ENCODE data around the gene GARS1. TPM values are rescaled to one million over a fixed set of nuclear protein-coding genes. Genes with fewer than 3 reads are reported as not detected.
"Not testable (repeated sequence)": the region's sequence is repeated elsewhere in the genome, so short reads cannot be mapped to it uniquely, and the experiment has no call there.

The GARS1 gene
- total and polyA plus RNA-seq, 8 donors = 71.2 to 131 (median 78.8) TPM

DNA sequence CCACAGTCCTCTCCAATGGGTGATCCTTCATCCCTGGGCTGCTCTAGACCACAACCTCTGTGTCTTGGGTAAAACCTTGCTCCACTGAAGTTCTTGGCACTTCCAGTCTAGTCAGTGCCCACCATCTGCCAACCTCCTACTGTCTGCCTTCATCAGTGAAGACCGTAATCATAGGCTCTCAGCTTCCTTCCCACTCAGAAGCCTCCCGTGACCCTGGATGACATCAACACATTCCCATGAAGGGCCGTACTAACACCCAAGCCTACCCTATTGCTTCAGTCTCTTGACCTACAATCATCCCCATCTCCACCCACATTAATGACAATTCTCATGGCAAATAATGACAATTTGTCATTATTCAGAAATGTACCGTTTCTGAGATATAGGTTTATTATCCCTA, 27.6 kb upstream of the GARS1 start:
- H3K4me3 ChIP-seq = no peak overlapping the region
- peaks cover 0 to 4% of the 10 kb centered on the region in 2 donors for H3K4me1 ChIP-seq
- no peaks in the 10 kb centered on the region for H3K27me3 ChIP-seq
- H3K9me3 ChIP-seq = peaks cover 0 to 3% of the 10 kb centered on the region in 2 donors
- TF ChIP-seq, protein P1, sequence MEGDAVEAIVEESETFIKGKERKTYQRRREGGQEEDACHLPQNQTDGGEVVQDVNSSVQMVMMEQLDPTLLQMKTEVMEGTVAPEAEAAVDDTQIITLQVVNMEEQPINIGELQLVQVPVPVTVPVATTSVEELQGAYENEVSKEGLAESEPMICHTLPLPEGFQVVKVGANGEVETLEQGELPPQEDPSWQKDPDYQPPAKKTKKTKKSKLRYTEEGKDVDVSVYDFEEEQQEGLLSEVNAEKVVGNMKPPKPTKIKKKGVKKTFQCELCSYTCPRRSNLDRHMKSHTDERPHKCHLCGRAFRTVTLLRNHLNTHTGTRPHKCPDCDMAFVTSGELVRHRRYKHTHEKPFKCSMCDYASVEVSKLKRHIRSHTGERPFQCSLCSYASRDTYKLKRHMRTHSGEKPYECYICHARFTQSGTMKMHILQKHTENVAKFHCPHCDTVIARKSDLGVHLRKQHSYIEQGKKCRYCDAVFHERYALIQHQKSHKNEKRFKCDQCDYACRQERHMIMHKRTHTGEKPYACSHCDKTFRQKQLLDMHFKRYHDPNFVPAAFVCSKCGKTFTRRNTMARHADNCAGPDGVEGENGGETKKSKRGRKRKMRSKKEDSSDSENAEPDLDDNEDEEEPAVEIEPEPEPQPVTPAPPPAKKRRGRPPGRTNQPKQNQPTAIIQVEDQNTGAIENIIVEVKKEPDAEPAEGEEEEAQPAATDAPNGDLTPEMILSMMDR (IDR thresholded peaks at IDR 0.05) = no peak
- peaks cover 0 to 76% of the 10 kb centered on the region in 2 donors for H3K36me3 ChIP-seq
- intact Hi-C loops (cut with DNase I) = loop anchor here in 1 of 2 donors (10.0 kb wide), 1 partner anchor 52 kb away; no protein-coding TSS in a partner anchor
- DNase-seq (no peak), ATAC-seq (no peak)
- H3K27ac ChIP-seq = no peak overlapping the region

DNA sequence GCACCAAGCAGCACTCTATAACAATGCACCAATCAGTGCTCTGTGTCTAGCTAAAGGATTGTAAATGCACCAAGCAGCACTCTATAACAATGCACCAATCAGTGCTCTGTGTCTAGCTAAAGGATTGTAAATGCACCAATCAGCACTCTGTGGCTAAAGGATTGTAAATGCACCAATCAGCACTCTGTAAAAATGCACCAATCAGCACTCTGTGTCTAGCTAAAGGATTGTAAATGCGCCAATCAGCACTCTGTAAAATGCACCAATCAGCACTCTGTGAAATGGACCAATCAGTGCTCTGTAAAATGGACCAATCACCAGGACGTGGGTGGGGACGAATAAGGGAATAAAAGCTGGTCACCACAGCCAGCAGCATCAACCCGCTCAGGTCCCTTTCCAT, 24.4 kb upstream of the GARS1 start:
- H3K4me3 ChIP-seq; H3K27me3 ChIP-seq; intact Hi-C loops (cut with DNase I); DNase-seq; H3K4me1 ChIP-seq; ATAC-seq; H3K27ac ChIP-seq; H3K9me3 ChIP-seq: not testable (repeated sequence)
- H3K36me3 ChIP-seq = peaks cover 0 to 78% of the 10 kb centered on the region in 2 donors

DNA sequence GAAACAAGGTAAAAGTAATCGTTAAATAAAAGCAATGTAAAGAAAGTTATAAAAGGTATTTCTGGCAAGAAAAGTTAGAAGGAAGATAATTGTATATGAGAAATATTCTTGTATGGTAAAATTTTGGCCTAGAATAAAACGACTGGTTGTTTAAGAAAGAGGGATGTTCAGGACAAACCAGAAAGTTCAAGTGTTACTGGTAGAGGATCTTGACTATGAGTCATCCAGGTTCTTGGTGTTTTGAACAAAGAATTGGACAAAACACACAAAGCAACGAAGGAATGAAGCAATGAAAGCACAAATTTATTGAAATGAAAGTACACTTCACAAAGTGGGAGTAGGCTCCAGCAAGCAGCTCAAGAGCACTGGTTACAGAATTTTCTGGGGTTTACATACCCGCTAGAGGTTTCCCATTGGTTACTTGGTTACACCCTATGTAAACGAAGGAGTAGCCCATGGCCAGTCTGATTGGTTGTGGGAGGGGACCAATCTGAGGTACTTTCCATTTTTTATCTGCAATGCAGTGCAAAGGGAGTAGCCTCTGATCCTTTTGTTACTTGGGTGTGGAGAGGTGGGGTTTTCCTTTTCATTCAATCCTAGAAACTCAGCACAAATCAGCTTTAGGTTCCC, 22.4 kb upstream of the GARS1 start:
- peaks cover 0 to 12% of the 10 kb centered on the region in 2 donors for H3K9me3 ChIP-seq
- no peaks in the 10 kb centered on the region for H3K4me1 ChIP-seq
- H3K4me3 ChIP-seq = no peak overlapping the region
- intact Hi-C loops (cut with DNase I) = no loop called here
- peaks cover 0 to 74% of the 10 kb centered on the region in 2 donors for H3K36me3 ChIP-seq
- H3K27me3 ChIP-seq = no peaks in the 10 kb centered on the region
- DNase-seq (no peak), ATAC-seq (peak; percentile 91)
- peak overlapping the region in 1 of 2 donors; percentile 16 for H3K27ac ChIP-seq
- TF ChIP-seq, protein P1 (IDR thresholded peaks at IDR 0.05) = no peak

DNA sequence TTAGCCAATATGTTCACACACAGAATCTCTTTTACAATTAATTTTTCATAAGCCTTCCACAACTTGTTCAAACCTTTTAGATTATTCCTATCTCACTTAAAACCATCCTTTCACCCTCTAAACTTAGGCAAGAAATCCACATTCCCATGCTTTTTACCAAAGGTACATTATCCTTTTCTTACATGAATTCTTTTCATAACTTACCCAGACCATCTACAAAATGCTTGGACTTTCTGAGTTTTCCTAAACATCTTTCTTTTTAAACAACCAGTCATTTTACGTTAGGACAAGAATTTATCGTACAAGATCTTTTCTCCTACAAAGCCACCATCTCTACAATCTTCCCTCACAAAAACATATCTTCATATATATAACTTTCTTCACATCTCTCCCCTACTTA, 18.8 kb upstream of the GARS1 start:
- Histone ChIP-seq H3K27me3 (no peaks in the 10 kb centered on the region), H3K36me3 (peaks cover 0 to 75% of the 10 kb centered on the region in 2 donors)
- ATAC-seq = no peak

DNA sequence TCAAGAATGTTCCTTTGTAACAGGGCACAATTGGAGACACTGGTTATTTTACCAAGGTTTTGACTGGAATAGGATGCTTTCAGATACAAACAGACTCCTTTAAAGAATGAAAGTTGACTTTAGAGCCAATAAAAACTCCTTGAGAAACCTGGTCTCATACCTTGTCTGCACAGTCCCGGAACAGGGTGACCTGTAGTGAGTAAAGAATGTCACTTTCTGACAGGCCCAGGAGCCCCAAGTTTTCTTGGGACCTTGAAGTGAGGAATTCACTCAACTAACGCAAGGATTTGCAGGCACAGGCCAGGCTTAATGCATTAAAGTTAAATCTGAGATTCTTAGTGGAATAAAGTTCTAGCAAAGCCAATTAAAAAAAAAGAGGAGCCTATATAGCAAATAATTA, 11.5 kb upstream of the GARS1 start:
- H3K4me1 ChIP-seq = no peaks in the 10 kb centered on the region
- H3K27me3 ChIP-seq = no peaks in the 10 kb centered on the region
- ATAC-seq (no peak), DNase-seq (no peak)
- H3K36me3 ChIP-seq = peaks cover 0 to 70% of the 10 kb centered on the region in 2 donors
- intact Hi-C loops (cut with DNase I) = no loop called here
- TF ChIP-seq, protein P1 (IDR thresholded peaks at IDR 0.05) = no peak
- no peak overlapping the region for H3K27ac ChIP-seq
- H3K4me3 ChIP-seq = no peak overlapping the region
- peaks cover 0 to 2% of the 10 kb centered on the region in 2 donors for H3K9me3 ChIP-seq

More for the DNA sequence above, 18.8 kb upstream of the GARS1 start:
- intact Hi-C loops (cut with DNase I) = no loop called here
- no peaks in the 10 kb centered on the region for H3K4me1 ChIP-seq
- TF ChIP-seq, protein P1 (IDR thresholded peaks at IDR 0.05) = no peak
- H3K27ac ChIP-seq = no peak overlapping the region
- H3K4me3 ChIP-seq = no peak overlapping the region
- H3K9me3 ChIP-seq = peaks cover 0 to 9% of the 10 kb centered on the region in 2 donors
- no peak for DNase-seq

DNA sequence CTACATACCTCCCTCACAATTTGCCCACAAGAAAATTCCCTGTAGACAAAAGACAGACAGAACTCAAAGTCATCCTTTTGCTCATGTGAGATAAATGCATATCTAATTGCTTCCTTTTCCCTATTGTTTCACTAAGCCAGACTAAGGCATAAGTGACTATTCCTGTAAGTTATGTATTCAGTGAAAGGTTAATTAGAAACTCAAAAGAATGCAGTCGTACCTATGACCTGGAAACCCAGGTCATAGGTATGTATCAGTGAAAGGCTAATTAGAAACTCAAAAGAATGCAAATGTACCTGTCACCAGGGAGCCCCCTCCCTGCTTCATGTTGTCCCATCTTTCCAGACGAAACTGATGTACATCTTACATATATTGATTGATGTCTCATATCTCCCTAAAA, 10.3 kb upstream of the GARS1 start:
- Histone ChIP-seq H3K4me3 (no peak overlapping the region), H3K36me3 (peaks cover 0 to 60% of the 10 kb centered on the region in 2 donors), H3K27me3 (no peaks in the 10 kb centered on the region), H3K9me3 (peaks cover 0 to 3% of the 10 kb centered on the region in 2 donors), H3K4me1 (no peaks in the 10 kb centered on the region), H3K27ac (no peak overlapping the region)
- ATAC-seq = no peak
- TF ChIP-seq, protein P1 (IDR thresholded peaks at IDR 0.05) = no peak
- no peak for DNase-seq
- intact Hi-C loops (cut with DNase I) = no loop called here

All from left lung (tissue), 10 donors.